Measurements from ENCODE around the gene IL19.
"Not testable (repeated sequence)": the region's sequence is repeated elsewhere in the genome, so short reads cannot be mapped to it uniquely, and the experiment has no call there.

The IL19 gene

DNA sequence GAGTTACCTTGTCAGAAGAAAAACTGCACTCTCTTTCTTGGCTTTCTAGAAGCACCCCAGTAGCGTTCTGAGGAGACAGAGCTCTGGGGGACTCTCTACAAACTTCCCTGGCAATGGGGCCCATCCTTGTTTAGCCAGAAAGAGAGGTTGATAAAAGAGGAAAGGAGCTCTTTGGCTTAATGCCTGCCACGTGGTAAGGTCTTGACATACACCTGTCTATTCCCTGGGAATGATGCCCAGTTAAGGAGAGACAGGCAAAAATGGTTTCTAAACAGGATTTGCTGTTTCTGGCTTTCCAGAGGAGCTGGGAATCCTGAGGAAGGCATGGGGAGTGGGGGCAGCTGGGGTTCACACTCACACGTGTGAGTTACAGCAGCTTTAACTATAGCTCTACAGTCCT, 64.6 kb downstream of the IL19 start:
- DNase-seq = no peak

DNA sequence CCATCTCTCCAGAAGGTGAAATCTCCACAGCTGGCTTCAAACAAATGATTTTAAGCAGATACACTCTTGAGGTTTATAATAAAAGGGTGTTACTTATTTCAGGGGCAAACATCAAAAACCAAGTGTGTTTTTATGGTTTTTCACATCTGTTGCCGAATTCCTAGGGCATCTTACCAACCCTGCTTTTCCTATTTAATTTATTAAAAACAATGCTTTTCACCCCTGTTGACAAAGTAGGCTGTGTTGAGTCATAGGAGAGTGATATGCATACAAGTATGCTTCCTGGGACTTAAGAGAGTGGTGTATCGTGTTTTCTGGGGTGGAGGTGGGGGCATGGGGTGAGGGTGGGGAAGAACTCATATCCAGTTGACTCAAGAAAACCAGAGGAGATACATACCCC, 65.5 kb downstream of the IL19 start:
- no peak for DNase-seq

DNA sequence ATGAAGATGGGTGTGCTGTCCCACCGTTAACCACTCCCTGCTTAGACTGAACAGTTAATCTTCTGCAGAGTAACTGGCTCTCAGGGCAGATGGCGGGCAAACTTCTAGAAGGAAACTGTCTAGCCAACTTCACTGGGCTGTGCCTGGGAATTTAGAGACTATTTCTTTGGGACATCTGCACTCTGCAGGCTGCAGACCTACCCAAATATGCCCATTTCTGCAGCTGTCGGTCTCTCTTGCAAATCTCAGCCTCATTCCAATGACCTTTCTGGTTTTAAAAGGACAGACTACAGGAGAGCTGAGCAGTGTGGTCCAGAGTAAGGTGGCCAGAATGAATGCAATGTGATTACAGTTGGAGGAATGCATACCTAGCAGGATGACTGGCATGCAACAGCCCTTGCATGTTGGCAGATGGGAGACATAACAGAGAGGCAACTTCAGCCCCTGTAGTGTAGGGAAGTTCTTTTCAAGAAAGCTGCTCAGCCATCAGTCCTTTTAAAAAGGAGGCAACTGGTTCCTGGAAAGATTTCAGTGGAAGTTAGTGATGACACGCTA, 68.5 kb downstream of the IL19 start:
- no peak for DNase-seq

DNA sequence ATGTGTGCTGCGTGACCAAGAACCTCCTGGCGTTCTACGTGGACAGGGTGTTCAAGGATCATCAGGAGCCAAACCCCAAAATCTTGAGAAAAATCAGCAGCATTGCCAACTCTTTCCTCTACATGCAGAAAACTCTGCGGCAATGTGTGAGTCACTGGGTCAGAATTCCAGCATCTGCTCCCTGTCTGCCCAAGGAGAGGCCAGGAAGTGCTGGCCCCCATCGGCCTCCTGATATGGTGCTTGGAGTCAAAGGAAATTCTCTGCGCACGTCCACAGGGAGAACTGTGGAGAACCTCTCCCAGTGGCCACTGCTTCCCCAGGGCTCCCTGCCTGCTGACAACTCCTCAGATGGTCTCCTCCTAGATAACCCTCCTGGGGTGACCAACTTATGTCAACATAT, 69.3 kb downstream of the IL19 start:
- DNase-seq = no peak

DNA sequence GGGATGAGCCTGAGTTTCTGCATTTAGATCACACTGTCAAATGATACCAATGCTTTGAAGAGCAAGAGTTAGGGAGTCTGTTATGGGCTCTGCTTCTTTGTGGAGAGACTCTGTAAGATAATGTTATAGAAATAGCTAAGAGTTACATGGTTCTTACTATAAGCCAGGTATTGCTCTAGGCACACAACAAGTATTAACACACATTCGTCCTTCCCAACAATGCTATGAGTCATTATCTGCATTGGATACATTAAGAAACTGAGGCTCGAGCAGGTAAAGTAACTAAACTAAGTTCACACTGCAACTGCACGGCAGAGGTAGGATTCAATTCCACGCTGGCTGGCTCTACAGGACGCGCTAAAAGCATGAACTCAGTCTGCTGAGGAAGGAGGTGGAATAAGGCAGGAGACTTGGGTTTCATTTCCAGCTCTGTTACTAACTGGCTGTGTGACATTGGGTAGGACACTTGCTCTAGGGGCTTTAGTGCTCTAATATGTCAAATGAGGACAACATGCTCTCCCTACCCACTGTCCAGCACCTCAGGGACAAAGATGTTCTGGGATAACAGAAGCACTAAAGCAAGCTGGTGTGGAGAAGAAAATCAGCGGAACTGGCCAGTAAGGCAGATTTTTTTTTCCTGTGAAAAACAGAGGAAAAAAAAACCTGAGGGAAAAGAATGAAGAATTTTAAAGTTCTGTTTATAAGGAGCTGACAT, 71.2 kb downstream of the IL19 start:
- no peak for DNase-seq

DNA sequence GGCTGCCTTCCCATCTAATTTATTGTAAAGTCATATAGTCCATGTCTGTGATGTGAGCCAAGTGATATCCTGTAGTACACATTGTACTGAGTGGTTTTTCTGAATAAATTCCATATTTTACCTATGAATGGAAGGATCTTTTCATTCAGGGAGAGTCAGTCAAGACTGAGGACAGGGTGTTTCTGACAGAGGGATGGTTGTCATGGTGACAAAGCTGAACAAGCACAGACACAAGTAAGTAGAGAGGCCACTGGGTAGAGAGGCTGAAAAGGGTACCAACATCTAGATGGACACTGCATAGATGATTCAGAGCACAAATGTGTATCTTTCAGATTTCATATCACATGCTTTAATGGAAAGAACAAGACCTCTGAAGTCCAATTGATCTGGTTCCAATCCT, 72.3 kb downstream of the IL19 start:
- DNase-seq = no peak

DNA sequence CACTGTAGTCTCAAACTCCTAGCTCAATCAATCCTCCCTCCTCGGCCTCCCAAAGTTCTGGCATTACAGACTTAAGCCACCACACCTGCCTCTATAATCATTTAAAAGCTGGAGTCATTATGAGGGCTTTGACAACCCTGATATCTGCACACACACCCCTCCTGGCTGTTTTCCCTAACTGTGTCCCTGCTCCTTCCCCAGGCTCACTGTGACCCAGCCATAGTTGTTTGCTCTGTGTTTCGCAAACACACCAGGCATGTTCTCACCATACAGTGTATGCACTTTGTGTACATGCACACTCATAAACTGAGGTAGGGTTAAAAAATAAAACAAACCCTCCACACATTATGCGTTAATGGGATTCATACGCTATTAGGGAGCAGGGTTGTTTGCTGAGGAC, 73.1 kb downstream of the IL19 start:
- DNase-seq = no peak

DNA sequence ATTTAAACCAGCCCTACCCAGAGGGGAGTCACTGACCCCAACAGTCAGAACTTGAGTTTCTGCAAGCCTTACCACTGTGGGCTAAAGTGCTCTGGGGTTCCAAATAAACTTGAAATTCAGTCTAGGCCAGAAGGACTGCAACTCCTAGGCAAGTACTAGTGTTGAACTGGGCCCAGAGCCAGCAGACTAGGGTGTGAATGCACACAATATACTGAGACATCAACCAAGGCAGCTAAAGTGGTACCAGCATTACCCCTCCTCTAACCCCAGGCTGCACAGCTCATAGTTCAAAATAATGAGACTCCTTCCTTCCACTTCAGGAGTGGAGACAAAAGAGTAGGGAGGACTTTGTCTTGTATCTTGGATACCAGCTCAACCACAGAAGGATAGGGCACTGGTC, 75.9 kb downstream of the IL19 start:
- no peak for DNase-seq

DNA sequence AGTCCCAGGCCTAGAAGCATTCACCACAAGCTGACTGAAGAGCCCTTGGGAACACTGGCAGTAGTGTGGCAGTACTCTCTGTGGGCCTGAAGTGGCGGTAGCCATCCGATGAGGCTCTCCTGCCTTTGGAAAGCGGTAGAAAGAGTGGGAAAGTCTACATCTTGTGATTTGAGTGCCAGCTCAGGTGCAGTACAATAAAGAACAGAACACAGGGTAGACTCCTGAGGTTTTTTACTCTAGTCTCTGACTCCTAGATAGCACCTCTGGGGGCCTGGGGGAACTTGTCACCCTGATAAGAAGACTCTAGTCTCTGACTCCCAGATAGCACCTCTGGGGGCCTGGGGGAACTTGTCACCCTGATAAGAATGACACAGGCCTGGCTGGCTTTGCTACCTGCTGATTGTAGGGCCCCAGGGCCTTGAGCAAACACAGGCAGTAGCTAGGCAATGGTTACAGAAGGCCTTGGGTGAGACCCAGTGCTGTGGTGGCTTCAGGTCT, 76.8 kb downstream of the IL19 start:
- DNase-seq = no peak

DNA sequence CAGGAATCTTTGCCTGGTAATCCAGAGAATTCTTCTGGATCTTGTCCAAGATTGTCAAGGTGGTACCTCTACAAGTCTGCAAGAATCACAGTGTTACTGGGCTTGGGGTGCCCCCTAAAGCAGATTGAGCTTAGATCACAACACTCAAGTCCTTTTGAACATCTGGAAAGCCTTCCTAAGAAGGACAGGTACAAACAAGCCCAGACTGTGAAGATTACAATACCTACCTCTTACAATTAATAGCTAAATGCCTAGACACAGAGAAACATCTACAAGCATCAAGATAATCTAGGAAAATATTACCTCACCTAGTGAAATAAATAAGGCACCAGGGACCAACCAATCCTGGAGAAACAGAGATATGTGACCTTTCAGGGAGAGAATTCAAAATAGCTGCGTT, 77.4 kb downstream of the IL19 start:
- no peak for DNase-seq

DNA sequence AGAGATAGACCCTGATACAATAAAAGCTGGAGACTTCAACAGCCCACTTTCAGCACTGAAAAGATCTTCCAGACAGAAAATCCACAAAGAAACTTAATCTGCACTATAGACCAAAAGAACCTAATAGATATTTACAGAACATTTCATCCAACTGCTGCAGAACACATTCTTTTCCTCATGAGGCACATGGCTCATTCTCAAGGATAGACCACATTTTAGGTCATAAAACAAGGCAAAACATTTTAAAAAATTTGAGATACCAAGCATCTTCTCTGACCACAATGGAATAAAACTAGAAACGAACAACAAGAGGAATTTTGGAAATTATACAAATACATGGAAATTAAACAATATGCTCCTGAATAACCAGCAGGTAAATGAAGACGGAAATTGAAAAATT, 79.8 kb downstream of the IL19 start:
- no peak for DNase-seq

DNA sequence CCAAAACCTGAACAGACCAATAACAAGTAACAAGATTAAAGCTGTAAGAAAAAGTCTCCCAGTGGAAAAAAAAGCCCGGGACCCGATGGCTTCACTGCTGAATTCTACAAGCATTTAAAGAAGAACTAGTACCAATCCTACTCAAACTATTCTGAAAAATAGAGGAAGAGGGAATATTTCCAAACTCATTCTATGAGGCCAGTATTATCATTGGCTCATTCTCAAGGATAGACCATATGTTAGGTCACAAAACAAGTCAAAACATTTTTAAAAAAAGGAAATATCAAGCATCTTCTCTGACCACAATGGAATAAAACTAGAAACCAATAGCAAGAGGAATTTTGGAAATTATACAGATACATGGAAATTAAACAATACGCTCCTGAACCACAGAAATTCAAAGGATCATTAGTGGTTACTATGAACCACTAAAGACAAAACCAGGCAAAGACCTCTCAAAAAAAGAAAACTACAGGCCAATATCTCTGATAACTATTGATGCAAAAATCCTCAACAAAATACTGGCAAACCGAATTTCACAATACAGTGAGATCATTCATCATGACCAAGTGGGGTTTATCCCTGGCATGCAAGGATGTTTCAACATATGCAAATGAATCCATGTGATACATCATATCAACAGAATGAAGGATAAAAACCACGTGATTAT, 80.9 kb downstream of the IL19 start:
- DNase-seq = no peak

DNA sequence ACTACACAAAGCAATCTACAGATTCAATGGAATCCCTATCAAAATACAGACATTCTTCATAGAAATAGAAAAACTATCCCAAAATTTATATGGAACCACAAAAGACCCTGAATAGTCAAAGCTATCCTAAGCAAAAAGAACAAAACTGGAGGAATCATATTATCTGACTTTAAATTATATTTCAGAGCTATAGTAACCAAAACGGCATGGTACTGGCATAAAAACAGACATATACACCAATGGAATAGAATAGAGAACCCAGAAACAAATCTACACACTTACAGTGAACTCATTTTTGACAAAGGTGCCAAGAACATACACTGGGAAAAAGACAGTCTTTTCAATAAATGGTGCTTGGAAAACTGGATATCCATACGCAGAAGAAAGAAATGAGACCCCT, 82.1 kb downstream of the IL19 start:
- DNase-seq = not testable (repeated sequence)

DNA sequence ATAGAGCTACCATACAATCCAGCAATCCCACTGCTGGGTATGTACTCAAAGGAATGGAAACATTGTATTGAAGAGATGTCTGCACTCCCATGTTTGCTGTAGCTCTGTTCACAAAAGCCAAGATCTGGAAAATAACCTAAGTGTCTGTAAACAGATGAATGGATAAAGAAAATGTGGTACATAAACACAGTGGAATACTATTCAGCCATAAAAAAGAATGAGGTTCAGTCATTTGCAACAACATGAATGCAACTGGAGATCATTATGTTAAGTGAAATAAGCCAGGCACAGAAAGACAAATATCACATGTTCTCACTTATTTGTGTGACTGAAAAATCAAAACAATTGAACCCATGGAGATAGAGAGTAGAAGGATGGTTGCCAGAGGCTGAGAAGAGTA, 83.1 kb downstream of the IL19 start:
- not testable (repeated sequence) for DNase-seq

DNA sequence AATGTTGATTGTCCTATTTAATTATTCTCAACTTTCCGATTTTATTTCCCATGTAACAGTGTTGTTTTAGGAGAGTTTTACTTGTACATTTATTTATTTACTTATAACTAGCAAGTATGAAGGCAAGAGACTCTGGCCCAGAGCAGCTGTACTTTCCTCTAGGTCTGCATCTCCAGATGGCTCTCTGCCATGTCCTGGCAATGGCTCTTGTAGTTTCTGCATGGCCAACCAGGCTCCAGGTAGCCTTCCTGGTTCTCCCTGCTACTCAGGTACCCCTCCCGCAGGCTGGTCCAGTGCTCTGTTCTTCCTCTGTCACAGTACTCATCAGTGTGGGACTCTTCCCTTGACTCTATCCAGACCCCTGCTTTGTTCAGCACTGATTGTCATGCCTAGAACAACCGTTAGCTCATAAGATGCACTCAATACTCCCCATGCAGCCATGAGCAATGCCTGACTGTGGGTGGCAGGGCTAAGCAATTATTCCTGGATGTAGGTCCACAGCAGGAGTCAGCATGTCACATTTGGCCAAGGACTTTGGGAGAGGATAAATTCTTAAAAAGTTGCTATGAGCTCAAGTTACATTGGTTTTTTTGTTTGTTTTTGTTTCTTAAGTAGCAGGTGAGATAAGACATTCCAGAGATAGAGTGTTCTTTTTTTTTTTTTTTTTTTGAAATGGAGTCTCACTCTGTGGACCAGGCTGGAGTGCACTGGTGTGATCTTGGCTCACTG, 84.0 kb downstream of the IL19 start:
- no peak for DNase-seq

DNA sequence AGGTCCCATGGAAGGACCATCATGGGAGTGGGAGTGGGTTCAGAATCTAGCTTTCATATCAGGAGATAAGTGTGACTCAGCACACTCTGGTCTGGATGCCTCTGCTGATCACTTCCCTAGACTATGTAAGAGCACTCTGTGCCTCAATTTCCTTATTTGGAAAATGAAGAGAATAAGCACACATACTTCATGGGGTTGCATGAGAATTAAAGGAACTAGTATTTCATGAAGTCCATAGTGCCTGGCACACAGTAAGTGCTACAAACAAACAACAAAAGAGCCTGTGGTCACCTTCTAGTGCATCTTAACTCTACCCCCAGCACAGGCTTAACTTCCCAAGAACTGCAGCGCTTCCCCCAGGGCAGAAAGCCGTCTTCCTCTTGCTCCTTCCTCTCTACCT, 85.3 kb downstream of the IL19 start:
- DNase-seq = no peak

DNA sequence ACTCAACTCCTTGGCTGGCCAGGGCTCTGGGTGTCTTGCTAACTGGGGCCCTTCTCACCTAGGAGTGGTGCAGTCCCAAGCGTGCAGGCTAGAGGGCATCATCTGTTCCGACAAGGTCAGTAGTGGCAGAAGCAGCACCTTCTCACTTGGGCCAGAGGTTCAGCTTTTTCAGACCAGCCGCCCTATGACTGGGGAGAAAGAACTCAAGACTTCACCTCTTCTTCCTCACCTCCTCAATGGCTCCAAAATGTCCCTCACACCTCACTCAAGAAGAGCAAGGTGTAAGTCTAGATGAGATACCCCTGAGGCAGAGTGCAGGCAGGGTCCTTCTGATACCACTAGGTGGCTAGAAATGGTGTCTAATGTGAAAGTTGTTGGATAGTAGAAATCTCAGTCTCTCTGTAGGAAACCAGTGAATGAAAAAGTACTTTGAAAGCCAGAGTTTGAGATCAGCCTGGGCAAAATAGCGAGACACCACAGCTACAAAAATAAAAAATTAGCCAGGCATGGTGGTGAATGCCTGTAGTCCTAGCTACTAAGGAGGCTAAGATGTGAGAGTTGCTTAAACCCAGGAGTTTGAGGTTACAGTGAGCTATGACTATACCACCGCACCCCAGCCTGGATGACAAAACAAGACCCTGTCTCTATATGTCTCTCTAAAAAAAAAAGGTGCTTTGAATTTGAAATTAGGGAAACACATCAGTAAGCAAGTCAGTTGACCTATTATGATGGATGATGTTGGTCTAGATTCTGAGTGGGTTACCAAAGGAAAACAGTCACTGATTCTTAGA, 86.3 kb downstream of the IL19 start:
- DNase-seq = no peak

DNA sequence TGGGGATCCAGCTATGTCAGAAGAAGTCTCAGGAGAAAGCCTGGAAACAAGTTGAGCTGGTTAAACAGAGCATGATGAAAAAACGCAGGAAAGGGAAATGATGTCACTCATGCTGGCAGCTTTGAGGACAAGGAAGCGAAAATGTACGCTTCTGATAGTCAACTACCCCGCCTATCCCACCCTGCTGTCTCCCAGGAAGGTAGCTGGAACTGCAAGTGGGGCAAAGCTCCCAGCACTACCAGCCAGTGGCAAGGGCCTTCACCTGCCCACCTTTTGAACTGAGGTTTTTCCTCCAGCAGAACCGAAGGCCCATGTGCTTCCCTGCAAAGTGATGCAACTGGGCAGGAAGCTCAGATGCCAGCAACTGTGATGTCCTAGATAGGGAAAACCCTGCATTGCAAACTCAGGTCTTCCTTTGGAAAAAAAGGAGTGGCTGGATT, 88.5 kb downstream of the IL19 start:
- DNase-seq = no peak

DNA sequence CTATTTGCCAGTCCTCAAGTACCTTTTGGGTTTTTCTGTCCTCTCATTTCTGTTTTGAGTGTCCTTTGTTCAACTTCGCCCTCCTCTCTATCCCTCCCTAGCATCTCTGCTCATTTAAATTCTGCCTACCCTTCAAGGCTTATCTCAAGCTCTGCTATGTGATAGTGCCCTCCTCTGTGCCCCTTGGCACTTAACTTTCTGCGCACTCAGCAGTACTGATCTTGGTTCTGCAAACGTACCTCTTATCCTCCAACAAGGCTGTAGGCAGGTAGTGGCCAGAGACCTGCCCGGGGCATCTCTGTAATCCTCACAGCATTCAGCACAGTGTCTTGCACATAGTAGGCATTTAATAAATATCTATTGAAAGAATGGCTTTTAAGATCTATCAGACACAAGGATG, 89.6 kb downstream of the IL19 start:
- DNase-seq = no peak

DNA sequence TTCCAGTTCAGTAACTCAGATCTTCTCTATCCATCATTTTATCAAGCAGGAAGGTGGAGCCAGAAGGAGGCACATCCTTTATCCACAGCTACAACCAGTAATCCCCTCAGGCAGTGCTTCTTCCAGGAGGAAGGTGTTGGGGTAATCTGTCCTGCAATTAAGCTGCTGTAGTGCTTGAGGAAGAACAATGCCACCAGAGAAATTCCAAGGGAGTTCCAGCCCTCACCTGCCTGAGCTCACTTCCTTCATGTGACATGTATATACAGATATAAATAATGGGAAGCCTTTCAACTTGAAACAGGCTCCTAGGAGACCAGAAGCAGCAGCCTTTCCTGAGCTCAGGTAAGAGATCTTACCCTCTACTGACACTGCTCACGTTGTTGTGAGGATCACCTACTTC, 92.7 kb downstream of the IL19 start:
- no peak for DNase-seq

DNA sequence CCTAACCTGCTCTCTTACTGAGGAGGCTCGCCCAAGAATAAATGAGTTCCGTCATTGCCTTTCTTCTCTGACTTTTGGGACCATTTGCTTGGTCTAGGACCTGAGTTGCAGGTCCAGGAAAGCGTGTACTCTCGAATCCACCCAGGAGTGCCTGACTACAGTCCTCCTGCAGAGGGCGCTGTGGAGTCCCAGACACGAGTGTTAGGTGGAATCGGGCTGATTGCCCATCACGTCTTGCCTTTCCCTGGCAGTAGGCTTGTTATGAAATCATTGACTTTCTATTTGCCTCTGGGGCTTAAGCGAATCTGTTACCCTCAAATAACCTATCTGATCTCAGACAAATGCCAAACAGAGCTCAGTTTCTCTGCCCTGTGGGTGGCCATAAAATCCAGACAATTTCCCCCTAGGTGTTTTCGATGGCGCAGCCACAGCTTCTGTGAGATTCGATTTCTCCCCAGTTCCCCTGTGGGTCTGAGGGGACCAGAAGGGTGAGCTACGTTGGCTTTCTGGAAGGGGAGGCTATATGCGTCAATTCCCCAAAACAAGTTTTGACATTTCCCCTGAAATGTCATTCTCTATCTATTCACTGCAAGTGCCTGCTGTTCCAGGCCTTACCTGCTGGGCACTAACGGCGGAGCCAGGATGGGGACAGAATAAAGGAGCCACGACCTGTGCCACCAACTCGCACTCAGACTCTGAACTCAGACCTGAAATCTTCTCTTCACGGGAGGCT, 94.5 kb downstream of the IL19 start, which contains the start of gene IL20:
TSS of gene IL20 (plus strand) at position 685 of the 733 bp plus-strand sequence. CDS start 230 bp downstream, outside the sequence.
- peak; percentile 12 for DNase-seq

DNA sequence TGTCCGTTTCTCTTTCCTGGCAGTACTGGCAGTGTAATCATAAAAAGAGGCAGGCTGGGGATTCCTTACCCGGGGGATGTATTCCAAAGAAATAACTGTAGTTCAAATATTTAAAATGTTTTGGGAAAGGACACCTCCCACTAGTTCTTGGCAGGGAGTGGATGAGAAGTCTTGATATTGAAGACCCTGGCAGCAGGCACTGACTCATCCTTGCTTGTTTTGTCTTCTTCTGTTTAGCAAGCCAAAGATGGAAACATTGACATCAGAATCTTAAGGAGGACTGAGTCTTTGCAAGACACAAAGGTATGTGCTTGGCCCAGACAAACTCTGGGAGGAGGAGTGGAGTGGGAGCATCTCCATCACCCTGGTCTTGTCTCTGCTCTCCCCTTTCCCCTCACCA, 95.5 kb downstream of the IL19 start:
- DNase-seq = no peak

Data from KG1 (cell line).